Prostate gland (tissue), 2 donors: ENCODE results near the gene ITGB2.

Experiments used
- POLR2A ChIP-seq: fragments of 450-650 bp; IDR thresholded peaks from one replicate; pipeline ENCODE4 v1.6.1; 2016; ENCODE audit warnings: antibody characterized with exemption, mild to moderate bottlenecking
- TF ChIP-seq, protein P1 (sequence below), 4 experiments: fragments of 200-600 bp in 2 of 4; fragments of 450-650 bp in 2 of 4; sonication (generic) in 2 of 4; IDR thresholded peaks; 1 replicate in 3 of 4; 2 replicates in 1 of 4; pipeline ENCODE4 v1.5.1; 2016 to 2019; ENCODE audit warnings: antibody characterized with exemption in 4 of 4, mild to moderate bottlenecking in 2 of 4, moderate library complexity in 2 of 4

DNA sequence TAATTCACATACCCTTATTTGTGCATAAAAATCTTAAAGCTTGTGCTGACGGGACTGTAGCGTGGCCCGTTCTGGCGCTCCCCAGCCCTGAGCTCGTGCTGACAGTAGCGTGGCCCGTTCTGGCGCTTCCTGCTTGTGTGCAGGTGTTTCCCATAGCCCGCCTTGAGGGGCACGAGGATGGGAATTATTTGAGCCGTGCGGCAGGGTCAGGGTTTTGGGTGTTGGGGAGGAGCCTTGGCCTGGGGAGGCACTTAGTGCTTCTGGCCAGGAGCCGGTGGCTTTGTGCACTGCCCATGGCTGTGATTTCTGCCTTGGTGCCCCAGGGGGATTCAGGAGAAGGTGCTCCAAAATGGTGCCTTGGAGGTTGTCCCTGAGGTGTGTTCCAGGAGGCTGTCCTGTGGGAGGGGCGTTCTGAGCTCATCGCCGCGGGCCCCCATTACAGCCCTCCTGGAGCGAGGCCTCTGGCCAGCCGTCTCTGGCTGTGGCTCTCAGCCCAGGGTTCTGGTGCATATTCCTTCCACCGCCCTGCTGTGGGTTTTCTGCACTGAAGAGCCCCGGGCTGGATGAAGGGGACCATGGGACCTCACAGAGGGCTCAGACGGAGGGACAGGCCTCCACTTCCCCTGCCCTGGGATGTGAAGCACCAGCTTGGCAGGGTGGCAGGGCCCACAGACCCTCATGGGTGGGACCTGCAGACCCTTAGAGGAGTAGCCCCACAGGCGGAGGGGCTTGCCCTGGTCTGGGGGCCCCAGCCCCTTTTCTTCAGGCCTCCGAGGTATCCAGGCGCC is 25.7 kb upstream of the ITGB2 start:
- TF ChIP-seq, protein P1, sequence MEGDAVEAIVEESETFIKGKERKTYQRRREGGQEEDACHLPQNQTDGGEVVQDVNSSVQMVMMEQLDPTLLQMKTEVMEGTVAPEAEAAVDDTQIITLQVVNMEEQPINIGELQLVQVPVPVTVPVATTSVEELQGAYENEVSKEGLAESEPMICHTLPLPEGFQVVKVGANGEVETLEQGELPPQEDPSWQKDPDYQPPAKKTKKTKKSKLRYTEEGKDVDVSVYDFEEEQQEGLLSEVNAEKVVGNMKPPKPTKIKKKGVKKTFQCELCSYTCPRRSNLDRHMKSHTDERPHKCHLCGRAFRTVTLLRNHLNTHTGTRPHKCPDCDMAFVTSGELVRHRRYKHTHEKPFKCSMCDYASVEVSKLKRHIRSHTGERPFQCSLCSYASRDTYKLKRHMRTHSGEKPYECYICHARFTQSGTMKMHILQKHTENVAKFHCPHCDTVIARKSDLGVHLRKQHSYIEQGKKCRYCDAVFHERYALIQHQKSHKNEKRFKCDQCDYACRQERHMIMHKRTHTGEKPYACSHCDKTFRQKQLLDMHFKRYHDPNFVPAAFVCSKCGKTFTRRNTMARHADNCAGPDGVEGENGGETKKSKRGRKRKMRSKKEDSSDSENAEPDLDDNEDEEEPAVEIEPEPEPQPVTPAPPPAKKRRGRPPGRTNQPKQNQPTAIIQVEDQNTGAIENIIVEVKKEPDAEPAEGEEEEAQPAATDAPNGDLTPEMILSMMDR (IDR thresholded peaks at IDR 0.05), result no peak
- no peak for TF ChIP-seq POLR2A
